ENCODE measurements around the gene ZNF283.
A peak's percentile ranks its signal among the peaks of the same experiment; 100 is the strongest.
"Not testable (repeated sequence)": the region's sequence is repeated elsewhere in the genome, so short reads cannot be mapped to it uniquely, and the experiment has no call there.

ZNF283 gene

DNA sequence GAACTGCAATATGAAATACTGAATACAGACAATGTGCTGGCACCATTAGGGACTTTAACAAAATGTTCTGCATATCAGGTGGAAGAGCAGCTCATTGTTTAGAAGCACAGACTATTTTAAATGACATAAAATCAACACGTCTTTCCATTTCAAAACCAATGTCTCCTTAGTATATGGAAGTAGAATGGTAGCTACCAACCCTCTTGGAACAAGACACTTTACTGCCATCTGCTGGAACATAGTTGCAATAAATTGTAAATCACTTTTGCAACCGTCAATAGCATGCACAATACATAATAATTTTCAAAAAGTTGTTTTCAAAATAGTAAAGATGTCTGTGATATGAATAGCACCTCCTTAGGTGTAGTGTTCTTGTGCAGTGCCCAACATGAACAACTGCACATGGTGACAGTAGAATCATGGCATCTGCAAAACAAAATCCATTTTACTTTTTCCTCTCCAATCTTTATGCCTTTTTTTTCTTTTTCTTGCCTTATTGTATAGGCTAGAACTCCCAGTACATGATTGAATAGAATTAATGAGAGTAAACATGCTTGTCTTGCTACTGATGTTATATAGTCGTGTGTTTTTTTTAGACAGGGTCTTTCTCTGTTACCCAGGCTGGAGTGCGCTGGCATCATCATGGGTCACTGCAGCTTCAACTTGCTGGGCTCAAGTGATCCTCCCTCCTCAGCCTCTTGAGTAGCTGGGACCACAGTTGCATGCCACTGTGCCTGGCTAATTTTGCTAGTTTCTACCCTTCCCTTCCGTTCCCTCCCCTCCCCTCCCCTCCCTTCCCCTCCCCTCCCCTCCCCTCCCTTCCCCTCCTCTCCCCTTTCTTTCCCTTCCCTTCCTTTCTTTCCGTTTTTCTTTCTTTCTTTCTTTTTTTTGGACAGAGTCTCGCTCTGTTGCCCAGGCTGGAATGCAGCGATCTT is 17.1 kb upstream of the ZNF283 start:
- TF ChIP-seq, protein P1, sequence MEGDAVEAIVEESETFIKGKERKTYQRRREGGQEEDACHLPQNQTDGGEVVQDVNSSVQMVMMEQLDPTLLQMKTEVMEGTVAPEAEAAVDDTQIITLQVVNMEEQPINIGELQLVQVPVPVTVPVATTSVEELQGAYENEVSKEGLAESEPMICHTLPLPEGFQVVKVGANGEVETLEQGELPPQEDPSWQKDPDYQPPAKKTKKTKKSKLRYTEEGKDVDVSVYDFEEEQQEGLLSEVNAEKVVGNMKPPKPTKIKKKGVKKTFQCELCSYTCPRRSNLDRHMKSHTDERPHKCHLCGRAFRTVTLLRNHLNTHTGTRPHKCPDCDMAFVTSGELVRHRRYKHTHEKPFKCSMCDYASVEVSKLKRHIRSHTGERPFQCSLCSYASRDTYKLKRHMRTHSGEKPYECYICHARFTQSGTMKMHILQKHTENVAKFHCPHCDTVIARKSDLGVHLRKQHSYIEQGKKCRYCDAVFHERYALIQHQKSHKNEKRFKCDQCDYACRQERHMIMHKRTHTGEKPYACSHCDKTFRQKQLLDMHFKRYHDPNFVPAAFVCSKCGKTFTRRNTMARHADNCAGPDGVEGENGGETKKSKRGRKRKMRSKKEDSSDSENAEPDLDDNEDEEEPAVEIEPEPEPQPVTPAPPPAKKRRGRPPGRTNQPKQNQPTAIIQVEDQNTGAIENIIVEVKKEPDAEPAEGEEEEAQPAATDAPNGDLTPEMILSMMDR (IDR thresholded peaks at IDR 0.05; ENCODE audit: low read depth, low read length), result peak; percentile 62

DNA sequence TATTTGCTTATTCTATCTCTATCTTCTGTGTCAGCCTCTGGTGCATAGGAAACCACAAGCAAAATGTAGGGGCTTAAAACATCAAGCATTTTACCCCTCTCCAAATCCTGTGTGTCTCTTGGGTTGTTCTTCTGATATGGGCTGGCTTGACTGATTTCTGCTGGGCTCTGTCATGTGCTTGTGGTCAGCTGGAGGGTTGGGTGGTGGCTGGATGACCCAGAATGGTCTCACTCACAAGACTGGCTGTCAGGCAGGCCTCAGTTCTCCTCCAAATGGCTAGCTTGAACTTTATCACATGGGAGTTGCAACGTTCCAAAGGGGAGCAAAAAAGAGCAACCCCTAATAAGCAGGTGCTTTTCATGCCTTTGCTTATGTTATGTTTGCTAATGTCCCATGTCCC is 15.3 kb upstream of the ZNF283 start:
- TF ChIP-seq, protein P1 (IDR thresholded peaks at IDR 0.05; ENCODE audit: low read depth, low read length), result no peak
- H3K4me3 ChIP-seq (replicated peaks in 1 of 2; ENCODE audit: low read depth in 2 of 2, low read length in 2 of 2), result no peak overlapping the region
- no peak for DNase-seq (ENCODE audit: low read depth in 2 of 2)

More for the DNA sequence above, 17.1 kb upstream of the ZNF283 start:
- H3K4me3 ChIP-seq (replicated peaks in 1 of 2; ENCODE audit: low read depth in 2 of 2, low read length in 2 of 2), result no peak overlapping the region
- peak; percentile 79 to 83 for DNase-seq (ENCODE audit: low read depth in 2 of 2)

DNA sequence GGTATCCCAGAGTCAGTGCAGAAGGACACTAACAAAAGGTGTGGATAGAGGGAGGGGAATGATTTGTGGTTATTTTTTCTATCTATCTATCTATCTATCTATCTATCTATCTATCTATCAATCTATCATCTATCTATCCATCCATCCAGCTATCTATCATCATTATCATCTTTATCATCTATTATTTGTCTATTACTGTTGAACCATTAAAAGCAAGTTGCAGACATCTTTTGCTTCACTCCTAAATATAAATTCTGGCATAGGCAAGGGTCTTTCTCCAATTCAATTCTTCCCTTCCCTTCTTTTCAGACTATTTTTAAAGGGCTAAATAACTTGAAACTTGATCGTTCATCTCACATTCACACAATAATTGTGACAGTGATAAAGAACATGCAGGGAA is 14.9 kb upstream of the ZNF283 start:
- H3K4me3 ChIP-seq (replicated peaks in 1 of 2; ENCODE audit: low read depth in 2 of 2, low read length in 2 of 2), result no peak overlapping the region
- DNase-seq (ENCODE audit: low read depth in 2 of 2), result no peak
- TF ChIP-seq, protein P1 (IDR thresholded peaks at IDR 0.05; ENCODE audit: low read depth, low read length), result no peak

DNA sequence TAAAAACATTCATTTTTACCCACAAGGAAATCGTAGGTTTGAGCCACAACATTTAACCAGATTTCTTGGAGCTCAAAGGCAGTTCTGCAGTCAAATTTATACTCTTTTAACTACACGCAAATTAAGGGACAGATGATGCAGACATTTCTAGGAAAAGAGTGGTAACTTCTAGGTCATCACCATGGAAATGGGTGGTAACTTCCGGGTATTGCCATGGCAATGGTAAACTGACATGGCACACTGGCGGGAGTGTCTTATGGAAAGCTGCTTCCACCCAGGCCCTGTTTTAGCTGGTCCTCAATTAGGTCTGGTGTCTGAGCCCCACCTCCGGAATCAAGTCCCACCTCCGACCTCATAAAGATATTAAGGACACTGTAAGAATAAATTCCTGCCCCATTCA is 14.4 kb upstream of the ZNF283 start:
- DNase-seq (ENCODE audit: low read depth in 2 of 2), result no peak
- TF ChIP-seq, protein P1 (IDR thresholded peaks at IDR 0.05; ENCODE audit: low read depth, low read length), result no peak
- no peak overlapping the region for H3K4me3 ChIP-seq (replicated peaks in 1 of 2; ENCODE audit: low read depth in 2 of 2, low read length in 2 of 2)

DNA sequence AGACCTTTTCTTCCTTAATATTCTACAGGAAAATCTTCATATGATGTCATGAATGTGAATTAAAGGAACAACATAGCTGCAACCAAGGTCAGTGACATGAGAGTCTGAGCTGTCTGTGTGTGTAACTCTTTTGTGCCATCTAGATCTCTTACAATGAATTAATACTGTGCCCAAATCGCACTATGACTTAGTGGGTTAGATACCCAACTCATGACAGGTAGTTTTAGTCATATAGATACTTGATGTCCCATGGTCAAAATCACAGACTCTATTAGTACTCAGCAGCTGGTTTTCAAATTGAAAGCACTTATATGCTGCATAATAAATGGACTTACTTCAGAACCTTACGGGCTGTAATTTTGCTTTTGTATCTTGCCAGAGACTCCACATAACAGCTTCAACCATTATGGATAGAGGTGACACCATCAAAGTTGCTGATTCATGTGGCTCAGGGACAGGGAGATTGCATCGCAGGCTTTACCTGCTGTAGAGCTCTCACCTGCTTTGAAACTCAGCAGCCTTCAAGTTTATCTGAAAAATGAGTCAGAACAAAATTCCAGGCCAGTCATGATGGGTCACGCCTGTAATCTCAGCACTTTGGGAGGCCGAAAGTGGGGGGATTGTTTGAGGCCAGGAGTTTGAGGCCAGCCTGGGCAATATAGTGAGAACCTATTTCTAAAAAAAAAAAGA is 12.3 kb upstream of the ZNF283 start:
- H3K4me3 ChIP-seq (replicated peaks in 1 of 2; ENCODE audit: low read depth in 2 of 2, low read length in 2 of 2), result no peak overlapping the region
- no peak for DNase-seq (ENCODE audit: low read depth in 2 of 2)
- TF ChIP-seq, protein P1 (IDR thresholded peaks at IDR 0.05; ENCODE audit: low read depth, low read length), result no peak

DNA sequence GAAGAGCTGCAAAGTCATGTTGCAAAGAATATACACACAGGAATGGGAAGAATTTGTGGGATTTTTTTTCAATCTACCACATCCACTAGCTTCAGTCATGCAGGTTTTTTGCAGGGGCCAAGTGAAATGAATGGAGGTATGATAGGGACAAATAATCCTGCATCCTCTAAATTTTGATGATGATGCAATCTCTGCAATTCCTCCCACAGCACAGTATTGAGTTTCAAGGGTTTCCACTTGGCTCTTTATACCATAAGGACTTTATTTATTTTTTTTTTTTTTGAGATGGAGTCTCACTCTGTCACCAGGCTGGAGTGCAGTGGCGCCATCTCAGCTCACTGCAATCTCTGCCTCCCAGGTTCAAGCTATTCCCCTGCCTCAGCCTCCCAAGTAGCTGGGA is 9.7 kb upstream of the ZNF283 start:
- H3K4me3 ChIP-seq (replicated peaks in 1 of 2; ENCODE audit: low read depth in 2 of 2, low read length in 2 of 2); DNase-seq (ENCODE audit: low read depth in 2 of 2): not testable (repeated sequence)

DNA sequence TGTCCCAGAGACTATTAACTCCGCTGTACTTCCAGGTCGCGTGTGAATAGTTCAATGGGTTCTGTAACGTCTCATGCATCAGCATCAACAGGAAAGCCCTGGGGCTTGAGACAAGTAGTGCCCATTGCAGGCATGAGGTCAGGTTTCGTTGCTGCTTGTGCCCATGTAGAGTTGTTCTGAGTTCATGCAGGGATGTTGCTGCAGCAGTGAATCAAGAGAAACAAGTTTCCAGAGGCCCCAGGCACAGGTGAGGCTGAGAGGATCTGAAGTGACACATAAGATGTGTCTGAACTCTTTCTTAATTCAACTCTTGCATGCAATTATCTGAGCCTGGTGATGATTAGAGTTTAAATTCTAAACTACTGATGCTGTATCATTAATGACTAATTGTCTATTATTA is 8.6 kb upstream of the ZNF283 start:
- TF ChIP-seq, protein P1 (IDR thresholded peaks at IDR 0.05; ENCODE audit: low read depth, low read length), result no peak
- no peak for DNase-seq (ENCODE audit: low read depth in 2 of 2)

More for the DNA sequence above, 8.6 kb upstream of the ZNF283 start:
- no peak overlapping the region for H3K4me3 ChIP-seq (replicated peaks in 1 of 2; ENCODE audit: low read depth in 2 of 2, low read length in 2 of 2)

All from cardiac fibroblast (primary cell).